Measurements from ENCODE around the gene PCYT2. TPM values are rescaled to one million over a fixed set of nuclear protein-coding genes. Genes with fewer than 3 reads are reported as not detected.

The PCYT2 gene
- total RNA-seq, 1 donor, result 67.0 TPM

DNA sequence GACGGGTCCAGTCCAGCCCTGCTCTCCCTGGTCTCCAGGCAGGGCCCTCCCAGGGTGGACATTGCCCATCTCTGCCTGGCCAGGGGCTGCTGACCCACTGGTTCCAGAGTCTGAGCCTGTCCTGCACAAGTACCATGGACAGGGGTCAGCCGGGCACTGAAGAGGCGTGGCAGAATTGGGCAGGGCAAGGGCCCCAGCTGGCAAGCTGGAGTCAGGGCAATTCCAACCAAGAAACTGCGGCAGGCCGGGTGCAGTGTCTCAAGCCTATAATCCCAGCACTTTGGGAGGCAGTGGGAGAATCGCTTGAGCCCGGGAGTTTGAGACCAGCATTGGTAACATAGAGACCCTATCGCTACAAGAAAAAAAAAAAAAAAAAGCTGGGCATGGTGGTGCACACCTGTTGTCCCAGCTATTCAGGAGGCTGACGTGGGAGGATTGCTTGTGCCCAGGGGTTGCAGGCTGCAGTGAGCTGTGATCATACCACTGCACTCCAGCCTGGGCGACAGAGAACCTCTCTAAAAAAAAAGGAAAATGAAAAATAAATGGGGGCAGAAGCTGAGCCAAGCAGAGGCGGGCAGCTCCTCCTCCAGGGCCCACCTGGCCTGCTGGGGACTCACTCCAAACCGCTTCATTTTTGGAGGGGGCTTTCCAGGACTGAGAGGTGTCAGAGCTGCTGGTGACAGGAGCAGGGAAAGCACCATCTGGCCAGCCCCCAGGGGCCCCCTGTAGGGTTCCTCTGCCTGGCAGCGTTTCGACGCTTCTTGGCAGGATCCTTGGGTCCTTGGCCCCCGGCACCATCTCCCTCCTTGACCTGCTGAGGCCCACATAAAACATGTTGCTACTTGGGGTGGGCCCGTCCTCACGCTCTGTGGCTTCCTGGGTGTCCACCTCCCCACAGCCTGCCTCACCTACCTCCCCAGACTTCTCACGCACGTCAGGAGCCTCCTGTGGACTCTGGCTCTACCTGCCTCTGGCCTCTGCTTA lies 19.2 kb upstream of the PCYT2 start:
- Histone ChIP-seq H3K4me3 (ENCODE audit: insufficient read depth, low read length) (no peak overlapping the region), H3K27ac (ENCODE audit: low read depth, low read length) (no peak overlapping the region), H3K9me3 (ENCODE audit: low read depth, low read length) (no peaks in the 10 kb centered on the region), H3K4me2 (ENCODE audit: insufficient read depth, low read length) (no peak overlapping the region), H3K27me3 (ENCODE audit: insufficient read depth, low read length) (no peaks in the 10 kb centered on the region), H3K79me2 (ENCODE audit: insufficient read depth, low read length) (peaks cover 17% of the 10 kb centered on the region), H2AFZ (ENCODE audit: low read length) (no peak overlapping the region), H4K20me1 (ENCODE audit: insufficient read depth, low read length) (peaks cover 22% of the 10 kb centered on the region), H3K4me1 (ENCODE audit: insufficient read depth, low read length) (peaks cover 14% of the 10 kb centered on the region), H3K36me3 (ENCODE audit: insufficient read depth, low read length) (peaks cover 12% of the 10 kb centered on the region)
- DNase-seq (ENCODE audit: insufficient read length, low spot score, missing footprints), result peak; percentile 87
- TF ChIP-seq, protein P1, sequence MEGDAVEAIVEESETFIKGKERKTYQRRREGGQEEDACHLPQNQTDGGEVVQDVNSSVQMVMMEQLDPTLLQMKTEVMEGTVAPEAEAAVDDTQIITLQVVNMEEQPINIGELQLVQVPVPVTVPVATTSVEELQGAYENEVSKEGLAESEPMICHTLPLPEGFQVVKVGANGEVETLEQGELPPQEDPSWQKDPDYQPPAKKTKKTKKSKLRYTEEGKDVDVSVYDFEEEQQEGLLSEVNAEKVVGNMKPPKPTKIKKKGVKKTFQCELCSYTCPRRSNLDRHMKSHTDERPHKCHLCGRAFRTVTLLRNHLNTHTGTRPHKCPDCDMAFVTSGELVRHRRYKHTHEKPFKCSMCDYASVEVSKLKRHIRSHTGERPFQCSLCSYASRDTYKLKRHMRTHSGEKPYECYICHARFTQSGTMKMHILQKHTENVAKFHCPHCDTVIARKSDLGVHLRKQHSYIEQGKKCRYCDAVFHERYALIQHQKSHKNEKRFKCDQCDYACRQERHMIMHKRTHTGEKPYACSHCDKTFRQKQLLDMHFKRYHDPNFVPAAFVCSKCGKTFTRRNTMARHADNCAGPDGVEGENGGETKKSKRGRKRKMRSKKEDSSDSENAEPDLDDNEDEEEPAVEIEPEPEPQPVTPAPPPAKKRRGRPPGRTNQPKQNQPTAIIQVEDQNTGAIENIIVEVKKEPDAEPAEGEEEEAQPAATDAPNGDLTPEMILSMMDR (IDR thresholded peaks at IDR 0.05; ENCODE audit: extremely low read depth, low read depth, low read length), result no peak

DNA sequence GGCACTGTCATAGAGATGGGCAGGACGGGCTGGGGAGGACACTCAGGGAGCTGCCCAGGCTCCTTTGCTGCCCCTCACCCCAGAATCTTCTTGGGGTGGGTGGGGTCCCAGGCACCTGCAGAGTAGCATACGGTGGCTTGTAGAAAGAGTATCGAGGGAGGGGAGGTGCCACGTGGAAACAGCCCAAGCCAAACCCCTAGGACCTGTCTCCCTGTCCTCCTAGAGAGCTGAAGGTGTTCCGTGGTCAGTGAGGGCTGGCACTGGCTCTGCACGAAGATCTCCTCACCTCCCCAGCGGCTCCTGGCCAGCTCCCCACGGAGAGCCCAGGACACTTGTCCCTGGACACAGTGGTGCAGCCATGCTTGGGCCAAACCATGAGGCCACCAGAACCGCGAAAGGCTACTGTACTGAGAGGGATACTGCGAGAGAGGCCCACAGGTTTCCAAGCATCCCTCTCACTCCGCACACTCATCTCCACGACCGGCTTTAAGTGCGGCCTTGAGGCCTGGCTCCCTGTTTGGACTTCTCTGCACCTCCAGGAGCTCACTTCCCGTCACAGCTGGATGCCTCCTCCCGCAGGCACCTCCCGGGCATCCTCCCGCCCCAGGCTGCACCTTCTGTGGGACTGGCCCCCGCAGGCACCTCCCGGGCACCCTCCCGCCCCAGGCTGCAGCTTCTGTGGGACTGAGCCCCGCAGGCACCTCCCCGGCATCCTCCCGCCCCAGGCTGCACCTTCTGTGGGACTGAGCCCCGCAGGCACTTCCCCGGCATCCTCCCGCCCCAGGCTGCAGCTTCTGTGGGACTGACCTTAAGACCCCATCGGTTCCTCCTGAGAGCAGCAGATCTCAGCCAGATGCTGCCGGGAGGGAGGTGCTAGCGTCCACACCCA lies 18.3 kb upstream of the PCYT2 start:
- Histone ChIP-seq H3K9me3 (ENCODE audit: low read depth, low read length) (no peaks in the 10 kb centered on the region), H3K4me1 (ENCODE audit: insufficient read depth, low read length) (peaks cover 14% of the 10 kb centered on the region), H3K79me2 (ENCODE audit: insufficient read depth, low read length) (peaks cover 26% of the 10 kb centered on the region), H3K36me3 (ENCODE audit: insufficient read depth, low read length) (peaks cover 8% of the 10 kb centered on the region), H2AFZ (ENCODE audit: low read length) (no peak overlapping the region), H3K4me2 (ENCODE audit: insufficient read depth, low read length) (peak overlapping the region; percentile 88), H3K4me3 (ENCODE audit: insufficient read depth, low read length) (peak overlapping the region; percentile 89), H3K27me3 (ENCODE audit: insufficient read depth, low read length) (no peaks in the 10 kb centered on the region), H3K27ac (ENCODE audit: low read depth, low read length) (no peak overlapping the region), H4K20me1 (ENCODE audit: insufficient read depth, low read length) (peaks cover 16% of the 10 kb centered on the region)
- TF ChIP-seq, protein P1 (IDR thresholded peaks at IDR 0.05; ENCODE audit: extremely low read depth, low read depth, low read length), result no peak
- DNase-seq (ENCODE audit: insufficient read length, low spot score, missing footprints), result no peak

DNA sequence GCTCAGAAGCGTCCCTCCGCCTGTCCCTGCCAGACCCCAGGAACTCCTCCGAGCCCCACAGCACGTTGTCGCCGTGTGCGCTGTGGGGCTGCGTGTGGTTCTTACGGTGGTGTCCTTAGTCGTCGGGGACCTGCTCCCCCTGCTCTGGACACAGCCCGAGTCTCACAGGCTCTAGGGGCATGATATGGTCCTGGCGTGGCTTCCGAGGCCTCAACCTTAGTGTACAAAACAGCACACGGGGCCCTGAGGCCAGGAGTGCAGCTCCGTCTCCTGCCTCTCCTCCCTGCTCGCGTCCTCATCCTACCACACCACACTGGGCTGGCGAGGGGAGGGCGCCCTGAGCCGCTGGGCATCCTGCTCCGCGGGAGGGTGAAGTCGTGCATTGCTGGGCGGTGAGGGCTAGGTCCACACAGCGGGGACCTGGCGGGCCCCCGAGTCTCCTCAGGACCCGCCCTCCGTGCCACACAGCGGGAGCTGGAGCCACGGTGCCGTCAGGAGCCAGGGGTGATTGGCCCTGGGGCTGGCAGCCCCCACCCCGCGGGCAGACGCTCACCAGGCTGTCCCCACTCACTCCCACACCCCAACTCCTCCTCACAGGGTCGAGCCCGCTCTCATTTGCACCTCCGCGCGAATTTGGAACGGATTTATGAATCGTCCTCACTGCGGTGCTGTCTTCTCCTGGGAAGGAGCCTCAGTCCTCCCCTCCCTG lies 17.5 kb upstream of the PCYT2 start:
- Histone ChIP-seq H3K9me3 (ENCODE audit: low read depth, low read length) (no peaks in the 10 kb centered on the region), H3K27me3 (ENCODE audit: insufficient read depth, low read length) (no peaks in the 10 kb centered on the region), H3K4me3 (ENCODE audit: insufficient read depth, low read length) (peak overlapping the region; percentile 89), H3K4me1 (ENCODE audit: insufficient read depth, low read length) (peaks cover 21% of the 10 kb centered on the region), H3K4me2 (ENCODE audit: insufficient read depth, low read length) (peak overlapping the region; percentile 88), H3K27ac (ENCODE audit: low read depth, low read length) (no peak overlapping the region), H3K79me2 (ENCODE audit: insufficient read depth, low read length) (peaks cover 34% of the 10 kb centered on the region), H2AFZ (ENCODE audit: low read length) (peak overlapping the region; percentile 70), H3K36me3 (ENCODE audit: insufficient read depth, low read length) (no peaks in the 10 kb centered on the region), H4K20me1 (ENCODE audit: insufficient read depth, low read length) (peaks cover 21% of the 10 kb centered on the region)
- TF ChIP-seq, protein P1 (IDR thresholded peaks at IDR 0.05; ENCODE audit: extremely low read depth, low read depth, low read length), result no peak
- DNase-seq (ENCODE audit: insufficient read length, low spot score, missing footprints), result peak; percentile 96

Measured in osteoblast (primary cell).